NOMO-1 (cell line): ENCODE data around the gene HEBP1.

ENCODE experiments used
- DNase-seq, 2 experiments: peaks; one replicate each; lab custom pipeline; 2025; ENCODE audit not compliant: unreplicated experiment in 2 of 2; lab: John Stamatoyannopoulos, UW

HEBP1 gene

DNA sequence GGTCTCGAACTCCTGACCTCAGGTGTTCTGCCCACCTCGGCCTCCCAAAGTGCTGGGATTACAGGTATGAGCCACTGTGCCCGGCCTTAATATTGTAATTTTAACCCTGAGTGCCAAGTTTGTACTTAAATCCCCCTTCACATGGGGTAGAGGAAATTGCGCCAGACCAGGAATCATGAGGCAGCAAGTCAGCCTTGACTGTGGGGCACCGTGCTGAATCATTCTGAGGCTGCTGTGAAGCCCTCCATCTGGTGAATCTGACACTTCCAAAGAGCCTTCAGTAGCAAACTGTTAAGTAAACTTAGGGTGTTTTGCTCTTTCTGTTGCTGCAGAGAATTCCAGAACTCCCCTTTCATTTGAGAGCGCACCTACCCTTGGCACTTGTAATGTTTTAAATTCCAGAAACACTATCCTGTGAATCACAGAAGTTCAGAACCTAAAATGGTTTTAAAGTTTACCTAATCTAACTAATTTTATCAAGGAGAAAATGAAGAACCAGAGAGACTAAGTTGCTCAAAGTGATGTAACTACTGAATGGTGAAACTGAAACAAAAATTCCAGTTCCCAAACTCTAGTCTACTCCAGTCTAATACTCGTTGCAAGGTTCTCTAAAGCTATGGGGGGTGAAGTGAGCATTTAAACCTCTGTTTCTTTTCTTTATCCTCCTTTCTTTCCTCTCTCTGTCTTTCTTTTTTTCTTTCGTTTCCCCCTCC lies 7.5 kb downstream of the HEBP1 start:
- peak; percentile 49 to 79 for DNase-seq

DNA sequence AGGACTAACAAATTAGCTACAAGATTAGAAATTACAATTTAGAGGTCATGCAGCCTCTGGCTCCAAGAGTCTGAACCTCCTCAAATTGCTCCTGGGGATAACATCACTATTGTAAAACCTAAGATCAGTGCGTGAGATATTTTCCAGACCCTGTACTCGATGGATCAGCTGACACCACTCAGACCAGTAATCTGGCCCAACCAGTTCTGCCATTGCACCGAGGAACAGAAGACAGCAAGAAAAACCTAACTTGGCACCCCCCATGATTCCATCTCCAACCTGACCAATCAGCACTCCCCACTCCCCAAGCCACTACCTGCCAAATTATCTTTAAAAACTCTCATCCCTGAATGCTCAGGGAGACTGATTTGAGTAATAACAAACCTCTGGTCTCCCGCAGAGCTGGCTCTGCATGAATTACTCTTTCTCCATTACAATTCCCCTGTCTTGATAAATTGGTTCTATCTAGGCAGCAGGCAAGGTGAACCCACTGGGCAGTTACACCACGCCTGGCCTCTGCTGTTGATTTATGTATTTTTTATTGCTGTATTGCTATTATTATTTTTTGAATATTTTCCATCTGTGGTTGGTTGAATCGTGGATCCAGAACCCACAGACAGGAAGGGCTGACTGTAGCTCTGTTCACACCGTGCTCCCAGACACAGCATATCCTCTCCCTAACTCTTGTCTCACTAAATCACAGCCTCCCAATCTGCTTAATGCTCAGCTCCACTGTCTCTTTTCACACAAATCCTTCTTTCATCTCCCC lies 9.2 kb downstream of the HEBP1 start:
- no peak for DNase-seq

- no peak for DNase-seq
Observed at GRCh38 chr12:12987421-12987820, 12.6 kb downstream of the HEBP1 start.

- no peak for DNase-seq
Observed at GRCh38 chr12:12986775-12987331, 13.2 kb downstream of the HEBP1 start.

DNA sequence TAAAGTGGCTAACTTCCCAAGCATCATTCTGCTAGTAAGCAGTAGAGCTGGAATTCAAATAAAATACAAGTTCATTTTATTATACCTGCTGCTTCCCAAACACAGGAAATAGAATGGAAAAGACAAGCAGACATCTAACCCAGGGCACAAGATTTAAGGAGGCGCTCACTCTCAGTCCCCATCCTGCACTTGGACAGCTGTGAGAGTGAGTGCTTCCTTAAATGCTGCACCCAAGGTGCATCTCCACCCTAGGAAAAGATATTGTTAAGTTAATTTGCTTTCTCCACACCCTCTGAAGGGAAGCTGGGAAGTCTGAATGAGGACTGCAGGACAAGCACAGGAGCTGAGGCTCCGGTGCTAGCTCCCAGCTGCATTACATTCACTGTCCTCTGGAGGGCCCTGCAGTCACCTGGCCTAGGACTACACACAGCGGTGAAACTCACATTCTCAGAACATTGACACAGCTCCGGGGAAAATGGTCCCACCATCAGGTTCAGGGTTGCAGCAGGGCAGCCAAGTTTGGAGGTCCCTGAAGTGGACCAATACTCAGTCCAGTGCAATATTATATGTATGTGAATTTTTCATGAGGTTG lies 14.2 kb downstream of the HEBP1 start:
- DNase-seq, result no peak

DNA sequence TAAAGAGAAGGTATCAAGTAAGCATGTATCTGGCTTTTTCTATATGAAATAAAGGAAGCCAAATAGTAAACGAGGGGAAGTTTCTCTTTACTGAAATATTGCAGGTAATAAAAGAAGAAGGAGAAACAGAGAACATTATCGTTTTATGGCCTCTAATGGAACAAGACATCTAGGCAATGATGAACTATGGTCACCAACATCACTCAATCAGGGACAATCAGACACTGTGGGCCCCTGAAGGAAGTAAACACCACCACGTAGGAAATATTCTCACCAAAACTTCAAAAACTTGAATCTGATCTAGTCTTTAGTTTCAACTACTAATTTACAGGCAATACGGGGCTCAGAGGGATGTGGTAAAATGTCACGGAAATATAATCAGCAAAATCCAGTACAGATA lies 15.9 kb downstream of the HEBP1 start:
- no peak for DNase-seq

- DNase-seq, result peak in 1 of 2 experiments; percentile 0
Observed at GRCh38 chr12:12983420-12984035, 16.5 kb downstream of the HEBP1 start.

DNA sequence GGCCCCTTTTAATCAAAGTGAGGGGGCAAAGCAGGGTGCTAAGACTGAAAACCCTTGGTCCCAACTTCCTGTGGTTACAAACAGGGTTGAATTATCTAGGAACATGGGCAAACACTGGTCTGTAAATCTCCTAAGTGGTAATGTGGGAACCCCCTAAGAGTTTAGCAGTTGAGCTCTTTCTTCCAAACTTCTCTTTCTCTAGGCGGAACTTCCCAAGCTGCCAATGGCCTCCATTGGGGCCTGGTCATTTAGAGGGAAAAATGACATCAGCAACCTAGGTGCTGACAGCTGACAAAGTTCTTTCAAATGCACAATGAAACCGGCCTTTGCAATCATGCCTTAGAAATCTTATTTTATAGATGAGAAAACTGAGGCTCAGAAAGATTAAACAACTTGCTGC lies 17.7 kb downstream of the HEBP1 start:
- DNase-seq, result no peak

GRCh38 chr12:12979731-12980259 lies 20.3 kb downstream of the HEBP1 start:
- no peak for DNase-seq

- no peak for DNase-seq
Observed at GRCh38 chr12:12979126-12979525, 20.9 kb downstream of the HEBP1 start.

DNA sequence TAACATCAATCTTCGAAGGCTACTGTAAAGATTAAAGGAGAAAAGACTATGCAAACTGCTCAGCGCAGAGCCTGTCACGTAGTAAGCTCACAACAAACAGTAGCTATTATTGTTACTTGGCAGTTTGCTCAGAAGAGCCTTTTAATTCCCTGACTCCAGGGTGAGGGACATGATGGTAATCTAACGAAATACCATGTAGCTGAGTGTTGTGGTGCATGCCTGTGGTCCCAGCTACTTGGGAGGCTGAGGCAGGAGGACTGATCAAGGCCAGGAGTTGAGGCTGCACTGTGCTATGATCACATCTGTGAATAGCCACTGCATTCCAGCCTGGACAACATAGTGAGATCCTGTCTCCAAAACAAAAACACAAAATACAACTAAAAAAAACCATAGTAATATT lies 22.8 kb downstream of the HEBP1 start:
- no peak for DNase-seq

GRCh38 chr12:12976366-12976765 lies 23.7 kb downstream of the HEBP1 start:
- no peak for DNase-seq

- DNase-seq, result peak; percentile 12 to 18
Observed at GRCh38 chr12:12975322-12976077, 24.6 kb downstream of the HEBP1 start.

DNA sequence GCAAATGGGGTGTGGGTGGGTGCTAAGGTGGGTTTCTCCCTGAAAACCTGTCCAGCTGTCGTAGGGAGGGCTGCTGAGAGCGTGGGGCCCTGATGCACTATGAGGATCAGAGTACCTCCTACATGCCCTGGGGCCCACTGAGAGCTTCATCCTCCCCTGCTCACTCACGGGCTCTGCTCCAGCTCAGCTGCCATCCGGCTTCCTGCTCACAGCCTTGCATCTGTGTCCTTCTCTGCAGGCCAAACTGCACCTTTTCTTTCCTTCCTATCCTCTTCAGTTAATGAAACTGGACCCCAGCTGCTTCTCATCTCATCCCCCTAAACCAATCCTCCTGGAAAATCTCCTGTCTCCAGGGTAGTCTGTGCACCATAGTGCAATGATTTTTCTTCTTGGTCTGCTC lies 25.9 kb downstream of the HEBP1 start:
- DNase-seq, result no peak

DNA sequence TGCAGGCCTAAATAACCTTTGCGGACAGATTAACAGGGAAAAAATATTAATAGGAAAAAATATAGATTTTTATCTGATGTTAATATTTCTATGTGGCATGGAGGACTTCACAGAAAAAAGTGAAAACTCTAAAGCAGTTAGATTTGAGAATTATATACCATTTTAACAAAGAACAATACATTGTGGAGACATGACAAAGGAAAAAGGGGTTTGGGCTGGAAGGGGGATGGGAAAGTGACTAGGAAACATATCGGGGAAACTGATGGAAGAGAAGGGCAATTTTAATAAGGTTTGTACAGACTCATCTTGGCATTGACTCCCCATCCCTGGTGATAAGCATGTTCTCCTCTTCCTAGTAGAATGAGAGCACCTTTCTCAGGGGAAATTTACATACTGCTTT lies 27.0 kb downstream of the HEBP1 start:
- DNase-seq, result no peak

DNA sequence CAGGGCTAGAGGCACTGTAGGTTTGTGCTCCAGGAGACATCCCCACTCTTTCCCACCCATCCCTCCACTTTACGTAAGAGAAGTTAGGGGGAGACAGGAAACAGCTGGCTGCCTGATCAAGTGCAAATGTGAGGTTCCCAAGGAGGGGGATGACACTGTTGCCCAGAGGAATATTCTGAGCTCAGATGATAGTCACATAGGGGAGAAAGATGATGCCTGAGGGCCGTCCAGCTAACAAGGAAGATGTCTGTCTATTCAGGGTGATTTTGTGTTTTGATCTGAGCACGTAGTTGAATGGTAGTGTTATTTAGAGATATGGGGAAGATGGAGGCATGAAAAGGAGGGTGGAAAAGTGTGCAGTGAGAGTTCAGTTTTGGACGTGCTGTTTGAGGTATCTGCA lies 34.2 kb downstream of the HEBP1 start:
- no peak for DNase-seq

DNA sequence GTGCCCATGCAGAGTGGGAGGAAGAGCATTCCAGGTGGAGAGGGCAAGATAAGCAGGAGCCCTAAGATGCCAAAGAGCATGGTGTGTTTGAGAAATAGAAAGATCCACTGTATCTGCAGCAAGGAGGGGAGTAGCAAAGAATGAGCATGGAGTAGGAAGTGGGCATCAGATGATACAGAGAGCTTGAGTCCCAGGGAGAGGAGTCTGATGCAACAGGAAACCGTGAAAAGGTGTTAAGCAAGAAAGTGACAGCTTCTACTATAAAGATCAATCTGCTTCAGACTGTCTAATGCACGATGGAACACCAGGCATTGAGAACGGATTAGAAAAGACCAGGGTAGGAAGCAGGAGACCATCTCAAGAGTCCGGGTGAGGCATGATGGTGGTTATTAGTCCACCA lies 35.8 kb downstream of the HEBP1 start:
- DNase-seq, result peak; percentile 49 to 65

DNA sequence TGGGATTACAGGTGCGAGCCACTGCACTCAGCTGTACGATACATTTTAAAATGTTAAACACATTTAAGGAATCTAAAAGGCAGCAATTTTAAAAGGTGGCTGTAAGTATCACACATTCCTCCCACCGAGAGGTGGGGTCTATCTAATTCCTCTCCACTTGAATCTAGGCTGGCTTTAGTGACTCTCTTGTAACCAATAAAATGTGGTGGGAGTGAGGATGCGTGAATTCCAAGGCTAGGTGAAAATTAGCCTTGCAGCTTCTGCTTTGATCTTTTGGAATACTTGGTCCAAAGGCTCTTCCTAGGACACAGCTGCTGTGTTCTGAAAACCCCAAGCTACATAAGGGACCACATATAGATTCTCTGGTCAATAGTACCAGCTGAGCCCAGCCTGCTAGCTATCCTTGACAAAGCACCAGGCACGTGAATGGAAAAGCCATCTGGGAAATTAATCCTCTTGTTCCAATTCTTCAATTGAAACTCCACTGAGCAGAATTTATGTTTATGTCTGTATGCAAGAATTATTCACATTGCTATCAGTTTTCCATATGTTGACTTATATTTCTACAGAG lies 39.3 kb downstream of the HEBP1 start:
- DNase-seq, result no peak

- DNase-seq, result no peak
Observed at GRCh38 chr12:12958886-12959285, 41.2 kb downstream of the HEBP1 start.
